ENCODE data around the gene MADCAM1.
A peak's percentile ranks its signal among the peaks of the same experiment; 100 is the strongest.

MADCAM1 gene

GRCh38 chr19:504616-505015 lies 8.3 kb downstream of the MADCAM1 start:
- Histone ChIP-seq H3K4me1 (ENCODE audit: control insufficient read depth in 1 of 2, insufficient read depth in 2 of 2, low read length in 2 of 2) (peaks cover 0 to 17% of the 10 kb centered on the region in 2 donors), H3K27ac (ENCODE audit: low read length) (no peak overlapping the region), H3K27me3 (ENCODE audit: low read depth, low read length) (no peaks in the 10 kb centered on the region), H3K9me3 (ENCODE audit: control insufficient read depth in 1 of 2, low read length in 2 of 2) (no peaks in the 10 kb centered on the region), H3K4me3 (ENCODE audit: low read depth in 1 of 2, low read length in 2 of 2) (no peak overlapping the region), H3K36me3 (ENCODE audit: control insufficient read depth in 1 of 2, insufficient read depth in 2 of 2, low read length in 2 of 2) (peaks cover 0 to 3% of the 10 kb centered on the region in 2 donors)

- Histone ChIP-seq H3K4me3 (ENCODE audit: low read depth in 1 of 2, low read length in 2 of 2) (peak overlapping the region; percentile 79 to 99), H3K27me3 (ENCODE audit: low read depth, low read length) (no peaks in the 10 kb centered on the region), H3K4me1 (ENCODE audit: control insufficient read depth in 1 of 2, insufficient read depth in 2 of 2, low read length in 2 of 2) (peaks cover 0 to 32% of the 10 kb centered on the region in 2 donors), H3K36me3 (ENCODE audit: control insufficient read depth in 1 of 2, insufficient read depth in 2 of 2, low read length in 2 of 2) (peaks cover 0 to 6% of the 10 kb centered on the region in 2 donors), H3K27ac (ENCODE audit: low read length) (peak overlapping the region; percentile 91), H3K9me3 (ENCODE audit: control insufficient read depth in 1 of 2, low read length in 2 of 2) (no peaks in the 10 kb centered on the region)
Measured at GRCh38 chr19:506404-507285, 10.4 kb downstream of the MADCAM1 start.

- Histone ChIP-seq H3K4me3 (ENCODE audit: low read depth in 1 of 2, low read length in 2 of 2) (peak within 1 kb of the TSS; percentile 79 to 99), H3K9me3 (ENCODE audit: control insufficient read depth in 1 of 2, low read length in 2 of 2) (no peaks in the 10 kb centered on the region), H3K36me3 (ENCODE audit: control insufficient read depth in 1 of 2, insufficient read depth in 2 of 2, low read length in 2 of 2) (peaks cover 0 to 6% of the 10 kb centered on the region in 2 donors), H3K4me1 (ENCODE audit: control insufficient read depth in 1 of 2, insufficient read depth in 2 of 2, low read length in 2 of 2) (peaks cover 0 to 34% of the 10 kb centered on the region in 2 donors), H3K27ac (ENCODE audit: low read length) (peak within 1 kb of the TSS; percentile 91), H3K27me3 (ENCODE audit: low read depth, low read length) (no peaks in the 10 kb centered on the region)
Measured at GRCh38 chr19:507286-508203, 11.3 kb downstream of the MADCAM1 start, which contains the start of gene TPGS1. Gene TPGS1, plus strand, starts transcription at chr19:507497. Its CDS starts 10 bp downstream, at chr19:507507.

GRCh38 chr19:508204-509150 lies 12.2 kb downstream of the MADCAM1 start:
- Histone ChIP-seq H3K27me3 (ENCODE audit: low read depth, low read length) (no peaks in the 10 kb centered on the region), H3K36me3 (ENCODE audit: control insufficient read depth in 1 of 2, insufficient read depth in 2 of 2, low read length in 2 of 2) (peaks cover 0 to 6% of the 10 kb centered on the region in 2 donors), H3K4me1 (ENCODE audit: control insufficient read depth in 1 of 2, insufficient read depth in 2 of 2, low read length in 2 of 2) (peaks cover 0 to 40% of the 10 kb centered on the region in 2 donors), H3K27ac (ENCODE audit: low read length) (no peak overlapping the region), H3K9me3 (ENCODE audit: control insufficient read depth in 1 of 2, low read length in 2 of 2) (no peaks in the 10 kb centered on the region), H3K4me3 (ENCODE audit: low read depth in 1 of 2, low read length in 2 of 2) (peak overlapping the region; percentile 79 to 99)

GRCh38 chr19:510606-511100 lies 14.4 kb downstream of the MADCAM1 start:
- Histone ChIP-seq H3K36me3 (ENCODE audit: control insufficient read depth in 1 of 2, insufficient read depth in 2 of 2, low read length in 2 of 2) (peaks cover 0 to 6% of the 10 kb centered on the region in 2 donors), H3K4me1 (ENCODE audit: control insufficient read depth in 1 of 2, insufficient read depth in 2 of 2, low read length in 2 of 2) (peaks cover 0 to 40% of the 10 kb centered on the region in 2 donors), H3K4me3 (ENCODE audit: low read depth in 1 of 2, low read length in 2 of 2) (peak overlapping the region; percentile 29 to 30)

GRCh38 chr19:511101-511851 lies 15.0 kb downstream of the MADCAM1 start:
- peaks cover 0 to 38% of the 10 kb centered on the region in 2 donors for H3K4me1 ChIP-seq (ENCODE audit: control insufficient read depth in 1 of 2, insufficient read depth in 2 of 2, low read length in 2 of 2)
- peak overlapping the region; percentile 79 for H3K27ac ChIP-seq (ENCODE audit: low read length)
- H3K9me3 ChIP-seq (ENCODE audit: control insufficient read depth in 1 of 2, low read length in 2 of 2) = no peaks in the 10 kb centered on the region
- no peaks in the 10 kb centered on the region for H3K27me3 ChIP-seq (ENCODE audit: low read depth, low read length)
- H3K36me3 ChIP-seq (ENCODE audit: control insufficient read depth in 1 of 2, insufficient read depth in 2 of 2, low read length in 2 of 2) = peaks cover 0 to 6% of the 10 kb centered on the region in 2 donors
- H3K4me3 ChIP-seq (ENCODE audit: low read depth in 1 of 2, low read length in 2 of 2) = peak overlapping the region; percentile 29 to 30

More at GRCh38 chr19:510606-511100, 14.4 kb downstream of the MADCAM1 start:
- Histone ChIP-seq H3K27ac (ENCODE audit: low read length) (peak overlapping the region; percentile 79), H3K27me3 (ENCODE audit: low read depth, low read length) (no peaks in the 10 kb centered on the region), H3K9me3 (ENCODE audit: control insufficient read depth in 1 of 2, low read length in 2 of 2) (no peaks in the 10 kb centered on the region)

- peaks cover 0 to 6% of the 10 kb centered on the region in 2 donors for H3K36me3 ChIP-seq (ENCODE audit: control insufficient read depth in 1 of 2, insufficient read depth in 2 of 2, low read length in 2 of 2)
Measured at GRCh38 chr19:512547-513365, 16.5 kb downstream of the MADCAM1 start.

GRCh38 chr19:513368-514165 lies 17.3 kb downstream of the MADCAM1 start:
- Histone ChIP-seq H3K4me3 (ENCODE audit: low read depth in 1 of 2, low read length in 2 of 2) (no peak overlapping the region), H3K4me1 (ENCODE audit: control insufficient read depth in 1 of 2, insufficient read depth in 2 of 2, low read length in 2 of 2) (peaks cover 0 to 28% of the 10 kb centered on the region in 2 donors), H3K9me3 (ENCODE audit: control insufficient read depth in 1 of 2, low read length in 2 of 2) (no peaks in the 10 kb centered on the region), H3K27me3 (ENCODE audit: low read depth, low read length) (no peaks in the 10 kb centered on the region), H3K27ac (ENCODE audit: low read length) (no peak overlapping the region), H3K36me3 (ENCODE audit: control insufficient read depth in 1 of 2, insufficient read depth in 2 of 2, low read length in 2 of 2) (peaks cover 0 to 6% of the 10 kb centered on the region in 2 donors)

More at GRCh38 chr19:512547-513365, 16.5 kb downstream of the MADCAM1 start:
- no peak overlapping the region for H3K4me3 ChIP-seq (ENCODE audit: low read depth in 1 of 2, low read length in 2 of 2)
- peaks cover 0 to 36% of the 10 kb centered on the region in 2 donors for H3K4me1 ChIP-seq (ENCODE audit: control insufficient read depth in 1 of 2, insufficient read depth in 2 of 2, low read length in 2 of 2)
- no peaks in the 10 kb centered on the region for H3K27me3 ChIP-seq (ENCODE audit: low read depth, low read length)
- no peak overlapping the region for H3K27ac ChIP-seq (ENCODE audit: low read length)
- no peaks in the 10 kb centered on the region for H3K9me3 ChIP-seq (ENCODE audit: control insufficient read depth in 1 of 2, low read length in 2 of 2)

Measured in muscle layer of duodenum (tissue), 2 donors.